ENCODE data around the gene PICK1. TPM values are rescaled to one million over a fixed set of nuclear protein-coding genes. Genes with fewer than 3 reads are reported as not detected.

PICK1 gene
- total and polyA plus RNA-seq, 2 of the 8 experiments (the other 6 are each of a cell fraction or from before 2014, with no cell fraction given): 20.4 to 22.9 TPM

GRCh38 chr22:38067761-38068360 lies 10.7 kb downstream of the PICK1 start:
- Histone ChIP-seq H3K4ac (replicated peaks; ENCODE audit: insufficient read length, low read depth, low read length) (no peak overlapping the region), H4K20me1 (replicated peaks in 1 of 2; ENCODE audit: control insufficient read depth in 1 of 2, insufficient read depth in 2 of 2, low read length in 2 of 2) (peaks cover 0 to 4% of the 10 kb centered on the region in 2 experiments), H3K23me2 (ENCODE audit: low read depth, low read length) (no peaks in the 10 kb centered on the region), H2BK12ac (ENCODE audit: low read depth, low read length) (no peak overlapping the region), H3K4me1 (replicated peaks in 1 of 4; ENCODE audit: control insufficient read depth in 3 of 4, insufficient read depth in 4 of 4, low read length in 3 of 4) (no peaks in the 10 kb centered on the region), H3K79me2 (ENCODE audit: control insufficient read depth in 1 of 2, insufficient read depth in 2 of 2, low read length in 2 of 2) (no peaks in the 10 kb centered on the region), H4K91ac (replicated peaks; ENCODE audit: insufficient read length, low read length) (no peak overlapping the region), H3K79me1 (ENCODE audit: low read depth, low read length) (no peaks in the 10 kb centered on the region), H2AFZ (ENCODE audit: low read length) (no peak overlapping the region), H3K4me2 (ENCODE audit: insufficient read depth in 1 of 2, low read depth in 2 of 2, low read length in 2 of 2) (no peak overlapping the region), H3K56ac (replicated peaks; ENCODE audit: insufficient read length, low read depth, low read length) (no peak overlapping the region), H3K27me3 (replicated peaks in 1 of 4; ENCODE audit: control insufficient read depth in 3 of 4, extremely low read depth in 1 of 4, insufficient read depth in 3 of 4, low read length in 3 of 4) (no peaks in the 10 kb centered on the region), H2AK5ac (ENCODE audit: low read depth, low read length) (no peak overlapping the region), H3K36me3 (ENCODE audit: control insufficient read depth in 2 of 4, insufficient read depth in 4 of 4, low read length in 3 of 4) (peaks cover 7 to 21% (median 14%) of the 10 kb centered on the region in 4 experiments; a peak in 7 of 8 replicates), H4K5ac (ENCODE audit: insufficient read length, low read depth, low read length) (no peak overlapping the region), H2BK15ac (ENCODE audit: low read length) (no peak overlapping the region), H3K9ac (replicated peaks in 1 of 4; ENCODE audit: extremely low read depth in 1 of 4, low read depth in 3 of 4, low read length in 3 of 4) (no peak overlapping the region), H3K14ac (ENCODE audit: insufficient read length) (no peak overlapping the region), H2BK5ac (ENCODE audit: low read depth, low read length) (no peak overlapping the region), H3K9me3 (ENCODE audit: insufficient read depth in 2 of 2, low read depth in 1 of 2, low read length in 1 of 2) (no peaks in the 10 kb centered on the region), H2BK20ac (ENCODE audit: low read length) (no peak overlapping the region), H3K27ac (ENCODE audit: low read depth, low read length) (no peak overlapping the region), H3K18ac (ENCODE audit: extremely low read depth, low read length) (no peak overlapping the region), H2BK120ac (replicated peaks; ENCODE audit: low read depth, low read length) (no peak overlapping the region), H4K8ac (ENCODE audit: extremely low read depth, insufficient read depth, low read length) (no peak overlapping the region), H3K4me3 (ENCODE audit: extremely low read depth in 1 of 4, insufficient read depth in 2 of 4, low read depth in 3 of 4, low read length in 4 of 4) (no peak overlapping the region), H3K23ac (ENCODE audit: insufficient read length) (no peak overlapping the region)
- POLR2A ChIA-PET (ENCODE audit: partially characterized antibody): interaction anchor here (0.6 to 2.0 kb wide), 8 partner anchors 10 to 247 kb away, joined by 3 to 5 read pairs (median 3); partner anchors contain the start of gene PICK1
- TF ChIP-seq CHD1 (IDR thresholded peaks at IDR 0.05; ENCODE audit: low read depth, low read length) (no peak), JUN (IDR thresholded peaks at IDR 0.05; ENCODE audit: low read depth, low read length) (no peak), RBBP5 (IDR thresholded peaks at IDR 0.05; ENCODE audit: borderline replicate concordance, low read depth, low read length) (no peak), KDM1A (IDR thresholded peaks at IDR 0.05; ENCODE audit: borderline replicate concordance, low read length) (no peak), RXRA (IDR thresholded peaks at IDR 0.05; ENCODE audit: insufficient read depth, low read depth, low read length) (no peak), HDAC2 (IDR thresholded peaks at IDR 0.05; ENCODE audit: borderline replicate concordance in 1 of 2, low read depth in 2 of 2, low read length in 2 of 2) (no peak), HDAC6 (IDR thresholded peaks at IDR 0.05; ENCODE audit: low read depth, low read length) (no peak), SUZ12 (IDR thresholded peaks at IDR 0.05; ENCODE audit: low read length) (no peak), CREB1 (IDR thresholded peaks at IDR 0.05) (no peak), SAP30 (IDR thresholded peaks at IDR 0.05; ENCODE audit: insufficient read depth, insufficient replicate concordance, low read length) (no peak)
- FAIRE-seq (no peak), DNase-seq (ENCODE audit: low read depth in 1 of 2, low spot score in 2 of 2) (no peak)
- 93% methylated on average over 12 of the region's 13 CpGs; no CpG with 5 or more reads in 1 of the 2 experiments for WGBS, 2 experiments (ENCODE audit: extremely low coverage in 1 of 2, insufficient coverage in 1 of 2, insufficient read length in 1 of 2, insufficient replicate concordance in 2 of 2, low coverage in 1 of 2, low lambda C conversion rate in 2 of 2, missing lambda C conversion rate in 1 of 2)
- CTCF ChIA-PET (ENCODE audit: partially characterized antibody): interaction anchor here (0.7 to 12.5 kb wide), 21 partner anchors 11 to 104 kb away, joined by 3 to 264 read pairs (median 5); partner anchors contain the start of gene PICK1
